Adrenal gland (tissue), 12 donors: Measurements from ENCODE around the gene ELF1. TPM values are rescaled to one million over a fixed set of nuclear protein-coding genes. Genes with fewer than 3 reads are reported as not detected.

ENCODE experiments used
- DNase-seq, 7 donors: peaks; one replicate each; pipeline ENCODE4 v3.0.0-alpha.2; 2019 to 2020
- H3K27ac ChIP-seq, 5 donors: fragments of 200-600 bp; sonication (generic) in 4 of 5; 1 replicate in 3 of 5; 2 replicates in 2 of 5; pipeline versions ENCODE4 v1.5.1 to v1.8.0; 2016 to 2020; ENCODE audit warnings: mild to moderate bottlenecking in 1 of 5
- H3K27me3 ChIP-seq: fragments of 200-600 bp; 2 replicates; pipeline ENCODE4 v1.8.0; 2021
- H3K36me3 ChIP-seq, 2 donors: fragments of 200-600 bp; replicated peaks in 1 of 2; 1 replicate in 1 of 2; 2 replicates in 1 of 2; pipeline versions ENCODE4 v1.5.1 to v1.8.0; 2018 to 2022
- H3K4me1 ChIP-seq, 2 donors: fragments of 200-600 bp; replicated peaks in 1 of 2; 1 replicate in 1 of 2; 2 replicates in 1 of 2; pipeline versions ENCODE4 v1.5.1 to v1.8.0; 2018 to 2021
- H3K4me3 ChIP-seq, 4 donors: fragments of 200-600 bp; sonication (generic) in 3 of 4; one replicate each; pipeline ENCODE4 v1.5.1; 2016 to 2018
- H3K9me3 ChIP-seq, 3 donors: fragments of 200-600 bp; sonication (generic) in 1 of 3; replicated peaks in 1 of 3; 1 replicate in 2 of 3; 2 replicates in 1 of 3; pipeline versions ENCODE4 v1.5.1 to v1.8.0; 2016 to 2021
- POLR2A ChIP-seq, 2 donors: fragments of 450-650 bp; IDR thresholded peaks; one replicate each; pipeline ENCODE4 v1.6.1; 2017; ENCODE audit warnings: antibody characterized with exemption in 2 of 2, mild to moderate bottlenecking in 2 of 2, moderate library complexity in 1 of 2
- WGBS, 4 donors: extraction: QIAGEN DNeasy Blood & Tissue Kit in 2 of 4; methylation state at CpG; one replicate each; pipeline versions ENCODE4 v1.1.5 to v1.1.7; 2013 to 2017; 5-methylcytosine and 5-hydroxymethylcytosine counted together
- intact Hi-C, 2 donors: fragments of 100-400 bp; cut with DNase I; formaldehyde crosslinking; loops; one replicate each; pipeline versions ENCODE4 v1.14.1 to v1.15.0; 2022 to 2023
- polyA plus RNA-seq, 3 donors: library from polyadenylated mRNA; stranded (reverse); fragments of 200-250 nt in 2 of 3; fragments of 350-450 nt in 1 of 3; fragmentation: Illumina TruSeq in 1 of 3; extraction: RNeasy Lipid Tissue Mini Kit (QIAGEN cat#74804) in 1 of 3; gene quantifications; one replicate each; pipeline ENCODE4 v1.2.3, GENCODE V29; 2013 to 2014
- total RNA-seq, 9 donors: library from RNA; depleted of rRNA in 4 of 9; stranded (reverse); fragments of >200 nt in 4 of 9; fragments of 120-200 nt in 1 of 9; fragmentation: NEBNext Ultra II Directional in 1 of 9; extraction: Animal tissue kit (Norgen Biotek cat#: 25700) in 1 of 9; gene quantifications; one replicate each; pipeline versions ENCODE4 v1.1.0 to v1.2.4, GENCODE V29; 2013 to 2023
- TF ChIP-seq, protein P1 (sequence below), 6 experiments: fragments of 450-650 bp in 4 of 6; fragments of 200-600 bp in 2 of 6; sonication (generic) in 1 of 6; IDR thresholded peaks; 1 replicate in 5 of 6; 2 replicates in 1 of 6; pipeline versions ENCODE4 v1.5.1 to v1.8.0; 2016 to 2021; ENCODE audit warnings: antibody characterized with exemption in 6 of 6, mild to moderate bottlenecking in 2 of 6, moderate library complexity in 1 of 6
- donor health status: healthy with polysubstance abuse.
- donor health status: Bipolar disorder and iron deficiency.
- donor health status: DM: yes; HTN: yes; CAD: no.
- donor health status: DM: no; HTN: no; CAD: no.
- donor health status: DM: no; HTN: no; CAD: no.
- donor health status: DM: yes; HTN: yes; CAD: no.

ELF1 gene
- total and polyA plus RNA-seq, 12 donors = 6.3 to 64.3 (median 51.7) TPM

DNA sequence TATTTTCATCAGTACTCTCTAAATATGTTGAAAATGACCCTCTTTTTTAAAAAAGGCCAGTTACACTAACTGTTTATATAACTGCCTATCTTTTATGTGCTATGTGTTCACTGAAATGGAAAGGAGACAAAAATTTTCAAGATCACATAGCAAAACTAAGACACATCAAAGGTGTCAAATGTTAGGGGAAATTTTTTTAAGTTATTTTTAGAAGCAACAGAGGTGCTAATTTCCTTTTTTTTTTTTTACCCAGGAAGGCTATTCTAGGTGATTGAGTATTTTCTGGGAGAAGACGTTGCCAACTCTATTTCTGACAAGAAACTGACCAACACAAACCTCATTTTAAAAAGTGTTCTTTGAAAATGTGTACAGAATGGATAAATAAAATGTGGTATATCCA lies 45.7 kb downstream of the ELF1 start:
- H3K27me3 ChIP-seq = no peaks in the 10 kb centered on the region
- no peaks in the 10 kb centered on the region for H3K9me3 ChIP-seq
- H3K27ac ChIP-seq = no peak overlapping the region
- H3K4me3 ChIP-seq = no peak overlapping the region
- TF ChIP-seq, protein P1, sequence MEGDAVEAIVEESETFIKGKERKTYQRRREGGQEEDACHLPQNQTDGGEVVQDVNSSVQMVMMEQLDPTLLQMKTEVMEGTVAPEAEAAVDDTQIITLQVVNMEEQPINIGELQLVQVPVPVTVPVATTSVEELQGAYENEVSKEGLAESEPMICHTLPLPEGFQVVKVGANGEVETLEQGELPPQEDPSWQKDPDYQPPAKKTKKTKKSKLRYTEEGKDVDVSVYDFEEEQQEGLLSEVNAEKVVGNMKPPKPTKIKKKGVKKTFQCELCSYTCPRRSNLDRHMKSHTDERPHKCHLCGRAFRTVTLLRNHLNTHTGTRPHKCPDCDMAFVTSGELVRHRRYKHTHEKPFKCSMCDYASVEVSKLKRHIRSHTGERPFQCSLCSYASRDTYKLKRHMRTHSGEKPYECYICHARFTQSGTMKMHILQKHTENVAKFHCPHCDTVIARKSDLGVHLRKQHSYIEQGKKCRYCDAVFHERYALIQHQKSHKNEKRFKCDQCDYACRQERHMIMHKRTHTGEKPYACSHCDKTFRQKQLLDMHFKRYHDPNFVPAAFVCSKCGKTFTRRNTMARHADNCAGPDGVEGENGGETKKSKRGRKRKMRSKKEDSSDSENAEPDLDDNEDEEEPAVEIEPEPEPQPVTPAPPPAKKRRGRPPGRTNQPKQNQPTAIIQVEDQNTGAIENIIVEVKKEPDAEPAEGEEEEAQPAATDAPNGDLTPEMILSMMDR (IDR thresholded peaks at IDR 0.05) = no peak
- no peak for TF ChIP-seq POLR2A (IDR thresholded peaks at IDR 0.05)
- peaks cover 16 to 69% of the 10 kb centered on the region in 2 donors for H3K4me1 ChIP-seq
- H3K36me3 ChIP-seq = no peaks in the 10 kb centered on the region
- intact Hi-C loops = loop anchor here in 1 of 2 donors (10.0 kb wide), 1 partner anchor 81 kb away; no protein-coding TSS in a partner anchor
- WGBS, 4 donors = 57 to 73% (median 62%) methylated on average over 1 of the region's 1 CpG
- no peak for DNase-seq

DNA sequence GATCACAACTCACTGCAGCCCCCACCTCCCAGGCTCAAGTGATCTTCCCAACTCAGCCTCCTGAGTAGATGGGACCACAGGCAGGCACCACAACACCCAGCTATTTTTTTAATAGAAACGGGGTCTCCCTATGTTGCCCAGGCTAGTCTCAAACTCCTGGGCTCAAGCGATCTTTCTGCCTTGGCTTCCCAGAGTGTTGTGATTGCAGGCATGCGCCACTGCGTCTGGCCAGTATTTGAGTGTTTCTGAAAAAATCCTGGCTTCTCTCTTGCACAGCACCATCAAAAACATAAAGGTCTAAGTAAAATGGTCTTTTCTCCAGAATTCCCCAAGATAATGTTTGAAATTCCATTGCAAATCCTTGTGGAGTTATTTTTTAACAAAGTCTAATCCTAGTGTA lies 47.8 kb downstream of the ELF1 start:
- H3K4me3 ChIP-seq = no peak overlapping the region
- no peaks in the 10 kb centered on the region for H3K36me3 ChIP-seq
- intact Hi-C loops = loop anchor here in 1 of 2 donors (10.0 kb wide), 1 partner anchor 83 kb away; no protein-coding TSS in a partner anchor
- TF ChIP-seq POLR2A (IDR thresholded peaks at IDR 0.05) = no peak
- TF ChIP-seq, protein P1 (IDR thresholded peaks at IDR 0.05) = no peak
- H3K9me3 ChIP-seq = no peaks in the 10 kb centered on the region
- H3K4me1 ChIP-seq = peaks cover 16 to 76% of the 10 kb centered on the region in 2 donors
- H3K27ac ChIP-seq = no peak overlapping the region
- no peaks in the 10 kb centered on the region for H3K27me3 ChIP-seq
- 87 to 98% (median 91%) methylated on average over 4 of the region's 4 CpGs for WGBS, 4 donors
- no peak for DNase-seq

- Histone ChIP-seq H3K27ac (no peak overlapping the region), H3K27me3 (no peaks in the 10 kb centered on the region), H3K9me3 (no peaks in the 10 kb centered on the region), H3K4me3 (no peak overlapping the region), H3K36me3 (no peaks in the 10 kb centered on the region), H3K4me1 (peaks cover 16 to 75% of the 10 kb centered on the region in 2 donors)
- TF ChIP-seq, protein P1 (IDR thresholded peaks at IDR 0.05) = no peak
- no peak for TF ChIP-seq POLR2A (IDR thresholded peaks at IDR 0.05)
- DNase-seq = no peak
- intact Hi-C loops = loop anchor here in 1 of 2 donors (10.0 kb wide), 1 partner anchor 84 kb away; no protein-coding TSS in a partner anchor
- 88 to 94% (median 92%) methylated on average over 4 of the region's 4 CpGs for WGBS, 4 donors
Measured at GRCh38 chr13:40970803-40971202, 48.3 kb downstream of the ELF1 start.

DNA sequence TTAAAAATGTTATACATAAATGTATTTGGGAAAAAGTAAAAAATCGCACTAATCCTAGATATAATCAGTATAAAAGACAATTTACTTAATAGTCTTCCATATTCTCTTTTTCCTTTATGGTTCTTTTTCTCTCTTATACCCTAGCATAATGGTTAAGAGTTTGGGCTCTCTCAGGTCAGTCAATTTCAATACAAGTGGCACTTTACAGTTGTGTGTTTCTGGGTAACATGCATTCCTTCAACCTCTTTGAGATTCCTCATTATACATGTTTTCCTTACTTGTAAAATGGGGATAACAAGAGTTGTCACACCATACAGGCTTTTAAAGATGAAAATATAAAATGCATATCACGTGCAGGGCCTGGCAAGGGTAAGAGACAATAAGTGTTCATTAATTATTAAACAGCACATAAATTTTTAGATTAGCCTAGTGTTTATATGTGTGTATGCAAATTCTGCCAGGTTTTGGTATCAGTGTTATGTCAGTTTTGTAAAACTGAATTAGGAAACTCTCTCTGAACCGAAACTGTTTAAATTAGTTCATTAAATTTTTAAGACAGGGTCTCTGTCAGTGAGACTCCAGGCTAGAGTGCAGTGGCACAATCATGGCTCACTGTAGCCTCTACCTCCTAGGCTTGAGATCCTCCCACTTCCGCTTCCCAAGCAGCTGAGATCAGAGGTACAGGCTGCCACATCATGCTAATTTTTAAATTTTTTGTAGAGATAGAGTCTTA lies 49.8 kb downstream of the ELF1 start:
- no peak for TF ChIP-seq POLR2A (IDR thresholded peaks at IDR 0.05)
- TF ChIP-seq, protein P1 (IDR thresholded peaks at IDR 0.05) = no peak
- intact Hi-C loops = no loop called here

More for the DNA sequence above, 49.8 kb downstream of the ELF1 start:
- H3K27ac ChIP-seq = no peak overlapping the region
- no peak overlapping the region for H3K4me3 ChIP-seq
- no peaks in the 10 kb centered on the region for H3K36me3 ChIP-seq
- 78 to 85% (median 81%) methylated on average over 4 of the region's 4 CpGs for WGBS, 4 donors
- no peak for DNase-seq
- peaks cover 11 to 70% of the 10 kb centered on the region in 2 donors for H3K4me1 ChIP-seq
- H3K27me3 ChIP-seq = no peaks in the 10 kb centered on the region
- H3K9me3 ChIP-seq = no peaks in the 10 kb centered on the region
